HG03575 (cell line): Measurements from ENCODE around the gene CKS1B.

Experiments used
- ATAC-seq: cut with Tn5 transposase; IDR thresholded peaks from one replicate; pipeline ENCODE4 v1.9.1; 2021; ENCODE audit not compliant: unreplicated experiment, insufficient number of reproducible peaks, low FRiP score; ENCODE audit errors: extremely low read depth

Gene CKS1B

GRCh38 chr1:154945160-154945961 lies 29.1 kb upstream of the CKS1B start:
- ATAC-seq = no peak

GRCh38 chr1:154945962-154946850 lies 28.3 kb upstream of the CKS1B start:
- no peak for ATAC-seq

GRCh38 chr1:154948079-154948478 lies 26.4 kb upstream of the CKS1B start:
- no peak for ATAC-seq

GRCh38 chr1:154951901-154952657 lies 22.4 kb upstream of the CKS1B start:
- ATAC-seq = no peak

- no peak for ATAC-seq
Measured at GRCh38 chr1:154952664-154953063, 21.8 kb upstream of the CKS1B start.

GRCh38 chr1:154953611-154954038 lies 20.9 kb upstream of the CKS1B start:
- ATAC-seq = no peak

GRCh38 chr1:154954541-154954940 lies 19.9 kb upstream of the CKS1B start:
- no peak for ATAC-seq

GRCh38 chr1:154955039-154955717 lies 19.3 kb upstream of the CKS1B start:
- no peak for ATAC-seq

- no peak for ATAC-seq
Measured at GRCh38 chr1:154955718-154956543, 18.6 kb upstream of the CKS1B start, which contains the start of gene PBXIP1. Gene PBXIP1 (minus strand): TSS chr1:154956099. CDS start chr1:154953721, 2,378 bp downstream.

GRCh38 chr1:154956544-154956941 lies 17.9 kb upstream of the CKS1B start:
- no peak for ATAC-seq

GRCh38 chr1:154957091-154957657 lies 17.3 kb upstream of the CKS1B start:
- no peak for ATAC-seq

GRCh38 chr1:154958036-154958435 lies 16.4 kb upstream of the CKS1B start:
- ATAC-seq = no peak

- no peak for ATAC-seq
Measured at GRCh38 chr1:154958681-154959425, 15.6 kb upstream of the CKS1B start.

- ATAC-seq = no peak
Measured at GRCh38 chr1:154959426-154959780, 15.1 kb upstream of the CKS1B start.

- ATAC-seq = no peak
Measured at GRCh38 chr1:154960446-154961136, 13.9 kb upstream of the CKS1B start.
